Body of pancreas (tissue), 4 donors: Measurements from ENCODE around the gene FAM234A. TPM values are rescaled to one million over a fixed set of nuclear protein-coding genes. Genes with fewer than 3 reads are reported as not detected.
"Not testable (repeated sequence)": the region's sequence is repeated elsewhere in the genome, so short reads cannot be mapped to it uniquely, and the experiment has no call there.

Experiments used
- ATAC-seq: fragments of 150-250 bp; one replicate; pipeline ENCODE4 v1.9.1; 2016
- DNase-seq, 4 donors: peaks; one replicate each; pipeline ENCODE4 v3.0.0-alpha.2; 2019
- H3K27ac ChIP-seq, 4 donors: fragments of 200-600 bp; sonication (generic); 1 replicate in 3 of 4; 2 replicates in 1 of 4; pipeline versions ENCODE4 v1.5.1 to v1.6.1; 2016 to 2019; ENCODE audit warnings: mild to moderate bottlenecking in 1 of 4, mixed read lengths in 1 of 4, moderate library complexity in 1 of 4
- H3K27me3 ChIP-seq, 2 donors: fragments of 200-600 bp; sonication (generic); one replicate each; pipeline ENCODE4 v1.6.0; 2016; ENCODE audit warnings: mild to moderate bottlenecking in 1 of 2
- H3K36me3 ChIP-seq, 2 donors: fragments of 200-600 bp; sonication (generic); replicated peaks in 1 of 2; 2 replicates each; pipeline ENCODE4 v1.5.1; 2016; ENCODE audit warnings: low read depth in 2 of 2; ENCODE audit not compliant: insufficient read depth in 1 of 2
- H3K4me1 ChIP-seq: fragments of 200-600 bp; sonication (generic); one replicate; pipeline ENCODE4 v1.6.0; 2016
- H3K4me3 ChIP-seq, 2 donors: fragments of 200-600 bp; sonication (generic); 1 replicate in 1 of 2; 2 replicates in 1 of 2; pipeline ENCODE4 v1.5.1; 2016 to 2019
- H3K9me3 ChIP-seq, 3 donors: fragments of 200-600 bp; sonication (generic); 1 replicate in 2 of 3; 2 replicates in 1 of 3; pipeline ENCODE4 v1.5.1; 2016
- POLR2A ChIP-seq, 3 donors: fragments of 450-650 bp; IDR thresholded peaks; one replicate each; pipeline ENCODE4 v1.6.1; 2016; ENCODE audit warnings: antibody characterized with exemption in 3 of 3, mild to moderate bottlenecking in 2 of 3
- WGBS, 2 donors: methylation state at CpG; one replicate each; pipeline ENCODE4 v1.1.5; 2017; 5-methylcytosine and 5-hydroxymethylcytosine counted together
- intact Hi-C: fragments of 100-400 bp; cut with DNase I; formaldehyde crosslinking; loops from one replicate; pipeline ENCODE4 v1.15.1; 2023
- total RNA-seq, 2 donors: library from RNA; depleted of rRNA; stranded (reverse); fragments of >200 nt; gene quantifications; one replicate each; pipeline ENCODE4 v1.1.0, GENCODE V29; 2016
- TF ChIP-seq, protein P1 (sequence below), 7 experiments: fragments of 450-650 bp in 4 of 7; fragments of 200-600 bp in 3 of 7; sonication (generic) in 3 of 7; IDR thresholded peaks; one replicate each; pipeline ENCODE4 v1.5.1; 2016 to 2019; ENCODE audit warnings: antibody characterized with exemption in 7 of 7

The FAM234A gene
- total RNA-seq, 2 donors from 2014 or later = 44.2 to 50.8 TPM

DNA sequence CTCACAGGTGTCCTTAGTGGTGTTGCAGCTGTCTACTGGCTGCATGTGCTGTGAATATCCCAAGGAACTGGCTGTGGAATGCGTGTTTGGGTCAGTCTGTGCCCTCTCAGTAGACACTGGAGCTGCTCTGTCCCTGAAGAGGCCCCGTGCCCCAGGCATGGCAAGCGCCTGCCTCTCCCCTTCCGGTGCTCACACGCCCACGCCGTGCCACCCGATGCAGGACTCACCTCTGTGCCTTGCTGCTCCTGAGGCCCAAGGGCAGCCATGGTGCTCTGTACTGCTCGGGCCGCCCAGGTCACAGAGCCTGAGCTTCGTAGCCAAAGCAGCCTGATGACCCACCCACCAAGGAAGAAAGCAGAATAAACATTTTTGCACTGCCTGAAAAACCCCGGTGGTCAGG lies 31.1 kb downstream of the FAM234A start:
- H3K36me3 ChIP-seq = peaks cover 4 to 6% of the 10 kb centered on the region in 2 donors

DNA sequence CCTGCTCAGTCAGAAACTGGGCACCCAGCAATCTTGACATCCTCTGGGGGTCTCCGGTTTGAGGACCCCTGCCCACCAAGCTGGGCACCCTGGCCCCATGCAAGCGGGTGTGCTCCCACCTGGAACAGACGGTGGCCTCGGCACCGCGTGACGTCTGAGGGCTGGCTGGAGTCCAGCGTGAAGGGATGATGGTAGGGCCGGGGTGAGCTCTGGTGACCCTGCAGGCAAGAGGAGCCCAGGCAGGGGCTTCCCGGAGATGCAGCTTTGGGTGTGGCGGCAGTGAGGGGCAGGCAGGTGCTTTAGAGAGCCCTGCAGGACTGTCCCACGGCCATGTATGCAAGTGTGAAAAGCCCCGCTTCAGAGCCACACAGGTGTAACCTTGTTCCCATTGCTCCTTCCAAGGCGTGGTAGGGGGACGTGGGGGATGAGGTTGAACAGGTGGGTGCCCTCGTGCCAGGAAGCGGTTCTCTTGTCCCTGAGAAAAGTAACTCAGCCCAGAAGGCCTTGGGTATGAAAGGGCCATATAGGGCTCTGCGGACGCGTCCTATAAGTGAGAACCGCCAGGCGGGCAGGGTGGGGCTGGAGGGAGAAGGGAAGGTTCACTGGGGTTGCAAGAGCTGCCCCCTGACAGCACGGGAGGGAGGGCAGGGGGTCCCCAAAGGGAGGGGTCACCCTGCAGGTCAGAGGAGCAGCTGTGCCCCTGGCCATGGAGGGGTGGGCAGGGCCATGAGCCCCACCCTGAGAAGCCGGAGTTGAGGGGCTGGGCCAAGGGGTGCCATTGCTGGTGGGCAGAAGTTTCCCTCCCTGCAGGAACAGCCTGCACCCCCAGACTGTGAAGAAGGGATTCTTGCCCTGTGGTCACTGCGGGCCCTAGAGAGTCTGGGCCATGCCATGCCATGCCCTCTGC lies 31.9 kb downstream of the FAM234A start:
- Histone ChIP-seq H3K4me3 (no peak overlapping the region), H3K27me3 (no peaks in the 10 kb centered on the region), H3K36me3 (peaks cover 4 to 6% of the 10 kb centered on the region in 2 donors), H3K4me1 (peaks cover 33% of the 10 kb centered on the region), H3K9me3 (no peaks in the 10 kb centered on the region), H3K27ac (no peak overlapping the region)
- intact Hi-C loops = no loop called here
- WGBS, 2 donors = 73 to 78% methylated on average over 15 to 25 of the region's 25 CpGs
- TF ChIP-seq, protein P1, sequence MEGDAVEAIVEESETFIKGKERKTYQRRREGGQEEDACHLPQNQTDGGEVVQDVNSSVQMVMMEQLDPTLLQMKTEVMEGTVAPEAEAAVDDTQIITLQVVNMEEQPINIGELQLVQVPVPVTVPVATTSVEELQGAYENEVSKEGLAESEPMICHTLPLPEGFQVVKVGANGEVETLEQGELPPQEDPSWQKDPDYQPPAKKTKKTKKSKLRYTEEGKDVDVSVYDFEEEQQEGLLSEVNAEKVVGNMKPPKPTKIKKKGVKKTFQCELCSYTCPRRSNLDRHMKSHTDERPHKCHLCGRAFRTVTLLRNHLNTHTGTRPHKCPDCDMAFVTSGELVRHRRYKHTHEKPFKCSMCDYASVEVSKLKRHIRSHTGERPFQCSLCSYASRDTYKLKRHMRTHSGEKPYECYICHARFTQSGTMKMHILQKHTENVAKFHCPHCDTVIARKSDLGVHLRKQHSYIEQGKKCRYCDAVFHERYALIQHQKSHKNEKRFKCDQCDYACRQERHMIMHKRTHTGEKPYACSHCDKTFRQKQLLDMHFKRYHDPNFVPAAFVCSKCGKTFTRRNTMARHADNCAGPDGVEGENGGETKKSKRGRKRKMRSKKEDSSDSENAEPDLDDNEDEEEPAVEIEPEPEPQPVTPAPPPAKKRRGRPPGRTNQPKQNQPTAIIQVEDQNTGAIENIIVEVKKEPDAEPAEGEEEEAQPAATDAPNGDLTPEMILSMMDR (IDR thresholded peaks at IDR 0.05) = no peak
- DNase-seq (peak in 1 of 4 donors; percentile 23), ATAC-seq (no peak)

More for the DNA sequence above, 31.1 kb downstream of the FAM234A start:
- 76% methylated on average over 12 of the region's 12 CpGs; no CpG with 5 or more reads in 1 of the 2 donors for WGBS, 2 donors
- Histone ChIP-seq H3K27ac (no peak overlapping the region), H3K4me1 (peaks cover 37% of the 10 kb centered on the region), H3K4me3 (no peak overlapping the region), H3K27me3 (no peaks in the 10 kb centered on the region), H3K9me3 (no peaks in the 10 kb centered on the region)
- no peak for ATAC-seq
- TF ChIP-seq, protein P1 (IDR thresholded peaks at IDR 0.05) = no peak
- no peak for TF ChIP-seq POLR2A (IDR thresholded peaks at IDR 0.05)
- intact Hi-C loops = no loop called here
- peak in 1 of 4 donors; percentile 35 for DNase-seq

DNA sequence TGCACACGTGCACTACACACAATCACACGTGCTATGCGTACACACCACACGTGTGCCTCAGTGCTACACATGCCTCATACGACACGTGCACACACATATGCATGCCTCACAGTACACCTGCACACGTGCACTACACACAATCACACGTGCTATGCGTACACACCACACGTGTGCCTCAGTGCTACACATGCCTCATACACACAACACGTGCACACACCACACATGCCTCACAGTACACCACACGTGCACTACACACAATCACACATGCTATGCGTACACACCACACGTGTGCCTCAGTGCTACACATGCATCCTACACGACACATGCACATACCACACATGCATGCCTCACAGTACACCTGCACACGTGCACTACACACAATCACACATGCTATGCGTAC lies 32.9 kb downstream of the FAM234A start:
- H3K27me3 ChIP-seq, H3K4me3 ChIP-seq, H3K36me3 ChIP-seq, intact Hi-C loops, ATAC-seq, H3K27ac ChIP-seq, H3K9me3 ChIP-seq, DNase-seq: not testable (repeated sequence)
- WGBS, 2 donors = 81 to 85% methylated on average over 17 of the region's 17 CpGs
- peaks cover 31% of the 10 kb centered on the region for H3K4me1 ChIP-seq

DNA sequence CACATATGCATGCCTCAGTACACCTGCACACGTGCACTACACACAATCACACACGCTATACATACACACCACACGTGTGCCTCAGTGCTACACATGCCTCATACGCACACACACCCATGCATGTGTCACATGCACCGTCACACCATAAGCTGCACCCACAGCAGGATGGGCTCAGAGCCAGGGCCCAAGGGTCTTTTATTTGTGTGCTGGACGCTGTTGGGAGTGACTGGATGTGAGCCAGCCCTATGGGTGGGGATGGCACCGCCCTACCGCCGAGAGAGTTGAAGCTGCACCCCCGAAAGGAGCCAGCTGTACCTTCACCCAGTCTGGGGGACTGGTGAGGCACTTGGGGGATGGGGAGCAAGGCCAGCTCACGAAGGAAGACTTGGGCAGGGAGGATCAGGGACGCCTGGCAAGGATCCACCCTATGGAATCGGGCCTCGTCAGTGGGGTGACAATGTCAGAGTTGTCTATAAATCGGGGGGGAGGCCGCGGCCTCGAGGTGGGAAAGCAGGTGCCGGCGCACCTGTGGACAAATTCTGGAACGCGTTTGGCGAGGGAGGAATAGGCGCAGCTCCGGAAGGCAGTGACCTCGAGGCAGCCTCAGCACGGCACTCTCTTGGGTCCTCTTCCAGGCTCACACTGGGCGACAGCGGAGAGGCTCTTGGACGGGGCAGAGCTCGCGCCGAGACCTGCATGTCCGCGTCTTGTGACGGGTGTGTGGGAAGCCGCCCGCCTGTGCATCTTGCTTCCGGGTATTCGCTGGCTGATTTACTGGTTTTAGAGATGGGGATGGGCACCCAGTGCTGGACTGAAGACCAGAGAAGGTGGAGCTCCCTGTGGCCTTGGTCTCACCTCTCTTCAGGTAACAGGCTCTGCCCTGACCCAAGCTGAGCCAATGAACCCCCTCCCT lies 33.8 kb downstream of the FAM234A start:
- peak; percentile 71 to 91 (median 86) for DNase-seq
- intact Hi-C loops = no loop called here
- WGBS, 2 donors = 24 to 40% methylated on average over 19 to 40 of the region's 40 CpGs
- ATAC-seq = peak; percentile 76
- TF ChIP-seq, protein P1 (IDR thresholded peaks at IDR 0.05) = no peak
- TF ChIP-seq POLR2A (IDR thresholded peaks at IDR 0.05) = peak; percentile 24 to 66 (median 52)
- no peak overlapping the region for H3K4me3 ChIP-seq
- peaks cover 36% of the 10 kb centered on the region for H3K4me1 ChIP-seq
- H3K27ac ChIP-seq = peak overlapping the region; percentile 77 to 84 (median 82)
- no peaks in the 10 kb centered on the region for H3K9me3 ChIP-seq
- H3K27me3 ChIP-seq = no peaks in the 10 kb centered on the region
- H3K36me3 ChIP-seq = peaks cover 2 to 3% of the 10 kb centered on the region in 2 donors
